OCI-LY3 (cell line): ENCODE results near the gene NRP1.

Experiments
- H2AFZ ChIP-seq: fragments of 200-600, 300-600 bp; shearing (Covaris generic); 2 replicates; pipeline ENCODE4 v1.6.0; 2014; ENCODE audit warnings: antibody characterized with exemption, low read depth, low read length
- H3K27ac ChIP-seq: fragments of 200-600, 300-600 bp; sonication (generic); 2 replicates; pipeline ENCODE4 v1.5.1; 2014; ENCODE audit warnings: mild to moderate bottlenecking, low read length, moderate library complexity, mixed read lengths
- H3K27me3 ChIP-seq: fragments of 200-600, 300-600 bp; sonication (generic); 2 replicates; pipeline ENCODE4 v1.6.1; 2014; ENCODE audit warnings: low read depth, low read length, mixed read lengths
- H3K36me3 ChIP-seq: fragments of 200-600, 300-600 bp; sonication (generic); replicated peaks from 2 replicates; pipeline ENCODE3; 2014; ENCODE audit warnings: low read depth, low read length, mixed read lengths
- H3K4me1 ChIP-seq: fragments of 300-600, 200-600 bp; sonication (generic); 2 replicates; pipeline ENCODE4 v1.6.1; 2014; ENCODE audit warnings: low read length, mixed read lengths
- H3K4me2 ChIP-seq: fragments of 200-600, 300-600 bp; sonication (generic); 2 replicates; pipeline ENCODE4 v1.6.1; 2014; ENCODE audit warnings: low read length, mixed read lengths
- H3K4me3 ChIP-seq: fragments of 300-600, 200-600 bp; sonication (generic); 2 replicates; pipeline ENCODE4 v1.5.1; 2014; ENCODE audit warnings: antibody characterized with exemption, mild to moderate bottlenecking, low read length, moderate library complexity
- H3K79me2 ChIP-seq: fragments of 300-600, 200-600 bp; shearing (Covaris generic); 2 replicates; pipeline ENCODE4 v1.6.1; 2014; ENCODE audit warnings: mild to moderate bottlenecking, low read length, mixed read lengths
- H3K9ac ChIP-seq: fragments of 300-600, 200-600 bp; shearing (Covaris generic); 2 replicates; pipeline ENCODE4 v1.6.0; 2014; ENCODE audit warnings: mild to moderate bottlenecking, low read length, moderate library complexity
- H3K9me3 ChIP-seq: fragments of 200-600, 300-600 bp; shearing (Covaris generic); 2 replicates; pipeline ENCODE4 v1.6.1; 2014; ENCODE audit warnings: low read length, mixed read lengths; ENCODE audit not compliant: insufficient read depth
- H4K20me1 ChIP-seq: fragments of 200-600, 300-600 bp; sonication (generic); 2 replicates; pipeline ENCODE4 v1.6.1; 2016; ENCODE audit warnings: low read length, mixed read lengths; ENCODE audit not compliant: insufficient read depth
- EZH2phosphoT487 ChIP-seq: fragments of 200-600 bp; shearing (Covaris generic); IDR thresholded peaks from 2 replicates; pipeline ENCODE4 v1.6.1; 2018; ENCODE audit warnings: antibody characterized with exemption, mixed run types, low read depth
- TF ChIP-seq, protein P1 (sequence below): fragments of 200-600, 300-600 bp; sonication (generic); IDR thresholded peaks from 2 replicates; pipeline ENCODE4 v1.5.1; 2014; ENCODE audit warnings: antibody characterized with exemption, low read length, low read depth

Gene NRP1

DNA sequence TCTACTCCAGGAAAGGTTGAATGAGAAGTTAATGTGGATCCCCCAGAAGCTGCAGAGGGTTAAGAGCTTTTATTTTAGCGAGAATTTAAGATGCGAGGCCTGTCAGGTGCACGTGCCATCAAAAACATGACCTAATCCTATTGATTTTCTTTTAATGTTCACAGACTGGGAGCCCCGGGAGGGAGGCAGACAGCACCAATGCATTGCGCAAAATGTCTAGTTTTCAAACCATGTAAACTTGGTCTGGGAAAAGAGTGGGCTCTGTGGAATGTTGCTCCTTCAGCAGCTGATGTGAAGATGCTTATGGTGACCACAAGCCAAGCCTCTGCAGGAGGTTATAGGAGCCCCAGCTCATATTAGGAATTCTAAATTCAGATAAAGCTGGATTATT, 204.5 kb downstream of the NRP1 start:
- Histone ChIP-seq H3K4me1 (peaks cover 26% of the 10 kb centered on the region), H3K4me3 (no peak overlapping the region), H3K27ac (no peak overlapping the region), H3K9me3 (no peaks in the 10 kb centered on the region), H3K27me3 (no peaks in the 10 kb centered on the region), H3K4me2 (no peak overlapping the region), H3K36me3 (no peaks in the 10 kb centered on the region), H3K9ac (no peak overlapping the region), H2AFZ (no peak overlapping the region), H4K20me1 (no peaks in the 10 kb centered on the region), H3K79me2 (no peaks in the 10 kb centered on the region)
- no peak for TF ChIP-seq EZH2phosphoT487
- TF ChIP-seq, protein P1, sequence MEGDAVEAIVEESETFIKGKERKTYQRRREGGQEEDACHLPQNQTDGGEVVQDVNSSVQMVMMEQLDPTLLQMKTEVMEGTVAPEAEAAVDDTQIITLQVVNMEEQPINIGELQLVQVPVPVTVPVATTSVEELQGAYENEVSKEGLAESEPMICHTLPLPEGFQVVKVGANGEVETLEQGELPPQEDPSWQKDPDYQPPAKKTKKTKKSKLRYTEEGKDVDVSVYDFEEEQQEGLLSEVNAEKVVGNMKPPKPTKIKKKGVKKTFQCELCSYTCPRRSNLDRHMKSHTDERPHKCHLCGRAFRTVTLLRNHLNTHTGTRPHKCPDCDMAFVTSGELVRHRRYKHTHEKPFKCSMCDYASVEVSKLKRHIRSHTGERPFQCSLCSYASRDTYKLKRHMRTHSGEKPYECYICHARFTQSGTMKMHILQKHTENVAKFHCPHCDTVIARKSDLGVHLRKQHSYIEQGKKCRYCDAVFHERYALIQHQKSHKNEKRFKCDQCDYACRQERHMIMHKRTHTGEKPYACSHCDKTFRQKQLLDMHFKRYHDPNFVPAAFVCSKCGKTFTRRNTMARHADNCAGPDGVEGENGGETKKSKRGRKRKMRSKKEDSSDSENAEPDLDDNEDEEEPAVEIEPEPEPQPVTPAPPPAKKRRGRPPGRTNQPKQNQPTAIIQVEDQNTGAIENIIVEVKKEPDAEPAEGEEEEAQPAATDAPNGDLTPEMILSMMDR, result no peak

DNA sequence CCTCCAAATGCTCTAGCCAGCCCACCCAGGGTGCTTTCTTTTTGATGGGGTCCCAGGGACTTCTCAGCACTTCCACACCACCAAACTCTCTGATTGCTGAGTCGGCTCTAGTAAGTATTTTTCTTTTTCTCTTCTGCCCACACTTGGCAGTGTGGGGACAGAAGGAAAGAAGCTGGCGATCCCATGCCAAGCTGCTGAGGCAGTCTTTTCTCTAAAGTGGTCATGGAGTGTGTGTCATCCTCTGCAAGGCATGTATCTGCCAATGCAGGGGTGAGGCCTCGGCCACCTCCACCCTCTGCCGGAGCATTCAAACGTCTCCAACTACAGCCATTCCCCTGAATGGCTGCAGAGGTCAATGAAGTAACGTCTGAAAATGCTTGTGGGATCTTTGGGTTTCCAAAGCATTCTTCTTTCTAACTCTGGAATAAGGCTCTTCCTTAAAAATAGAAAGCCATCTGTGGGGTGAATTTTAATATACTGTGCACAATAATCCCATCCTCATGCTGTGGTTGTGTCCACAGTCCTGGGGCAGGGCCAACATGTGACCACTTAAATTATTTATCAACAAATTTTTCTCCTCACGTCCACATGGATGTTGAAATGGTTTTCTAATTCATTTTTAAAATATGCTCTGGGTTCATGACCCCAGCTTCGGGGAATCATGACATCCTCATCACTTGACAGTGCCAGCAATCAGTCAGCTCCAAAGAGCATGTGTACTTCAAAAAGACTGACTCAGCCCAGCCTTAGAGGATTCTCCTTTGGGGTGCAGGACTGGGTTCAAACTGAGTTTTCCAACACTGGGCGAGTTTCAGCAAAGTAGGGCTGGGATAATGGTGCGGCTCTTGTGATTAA, 205.1 kb downstream of the NRP1 start:
- Histone ChIP-seq H3K36me3 (no peaks in the 10 kb centered on the region), H3K9ac (no peak overlapping the region), H2AFZ (no peak overlapping the region), H3K9me3 (no peaks in the 10 kb centered on the region), H3K27ac (no peak overlapping the region), H4K20me1 (no peaks in the 10 kb centered on the region), H3K4me2 (no peak overlapping the region), H3K79me2 (no peaks in the 10 kb centered on the region), H3K4me3 (no peak overlapping the region), H3K4me1 (peaks cover 20% of the 10 kb centered on the region), H3K27me3 (no peaks in the 10 kb centered on the region)
- no peak for TF ChIP-seq EZH2phosphoT487
- TF ChIP-seq, protein P1, result no peak

DNA sequence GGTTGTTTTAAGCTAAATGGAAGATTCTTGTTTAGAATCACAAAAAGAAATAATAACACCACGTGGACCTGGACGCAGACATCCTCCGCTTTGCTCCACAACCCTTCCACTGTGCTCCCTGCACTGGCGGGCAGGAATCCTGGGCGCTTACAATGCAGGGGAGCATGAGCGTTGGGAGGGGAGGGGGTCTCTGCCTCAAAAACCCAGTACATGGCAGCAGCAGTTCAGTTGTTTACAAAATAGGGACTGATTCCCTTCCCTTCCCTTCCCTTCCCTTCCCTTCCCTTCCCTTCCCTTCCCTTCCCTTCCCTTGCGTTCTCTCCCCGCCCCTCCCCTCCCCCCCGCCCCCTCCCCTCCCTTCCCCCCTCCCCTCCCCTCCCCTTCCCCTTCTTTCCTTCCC, 206.8 kb downstream of the NRP1 start:
- peaks cover 5% of the 10 kb centered on the region for H3K4me1 ChIP-seq
- no peaks in the 10 kb centered on the region for H3K36me3 ChIP-seq
- no peak overlapping the region for H3K9ac ChIP-seq
- no peaks in the 10 kb centered on the region for H4K20me1 ChIP-seq
- no peak overlapping the region for H3K4me3 ChIP-seq
- H3K4me2 ChIP-seq, result no peak overlapping the region
- H3K27ac ChIP-seq, result no peak overlapping the region
- TF ChIP-seq, protein P1, result no peak
- TF ChIP-seq EZH2phosphoT487, result no peak
- H2AFZ ChIP-seq, result no peak overlapping the region
- no peaks in the 10 kb centered on the region for H3K27me3 ChIP-seq
- H3K79me2 ChIP-seq, result no peaks in the 10 kb centered on the region
- H3K9me3 ChIP-seq, result no peaks in the 10 kb centered on the region
